H9 (cell line): ENCODE data around the gene WDR89. TPM values are rescaled to one million over a fixed set of nuclear protein-coding genes. Genes with fewer than 3 reads are reported as not detected.

Experiments used
- DNase-seq: peaks from one replicate; pipeline ENCODE4 v3.0.0-alpha.2; 2017
- H2AFZ ChIP-seq: one replicate; pipeline ENCODE4 v1.6.1; 2013; ENCODE audit warnings: mild to moderate bottlenecking, low read length, control low read depth, moderate library complexity
- H2AK5ac ChIP-seq: 2 replicates; pipeline ENCODE4 v1.6.1; 2013; ENCODE audit warnings: low read length, control low read depth, mixed read lengths; ENCODE audit not compliant: insufficient read length
- H2BK120ac ChIP-seq: one replicate; pipeline ENCODE4 v1.6.1; 2013; ENCODE audit warnings: low read depth, mild to moderate bottlenecking, low read length, control low read depth, inconsistent platforms; ENCODE audit not compliant: poor library complexity, severe bottlenecking
- H2BK12ac ChIP-seq: 2 replicates; pipeline ENCODE4 v1.6.1; 2013; ENCODE audit warnings: low read length, control low read depth, mixed read lengths, low read depth; ENCODE audit not compliant: insufficient read length
- H2BK15ac ChIP-seq: 2 replicates; pipeline ENCODE4 v1.6.1; 2013; ENCODE audit warnings: low read depth, low read length, control low read depth
- H2BK20ac ChIP-seq: one replicate; pipeline ENCODE4 v1.6.1; 2013; ENCODE audit warnings: low read depth, mild to moderate bottlenecking, low read length, control low read depth, inconsistent platforms; ENCODE audit not compliant: poor library complexity, severe bottlenecking
- H2BK5ac ChIP-seq: 2 replicates; pipeline ENCODE4 v1.6.1; 2013; ENCODE audit warnings: low read length, control low read depth, mixed read lengths; ENCODE audit not compliant: insufficient read length
- H3K14ac ChIP-seq: 2 replicates; pipeline ENCODE4 v1.6.1; 2013; ENCODE audit warnings: low read length, control low read depth; ENCODE audit not compliant: insufficient read depth
- H3K18ac ChIP-seq: 2 replicates; pipeline ENCODE4 v1.6.1; 2013; ENCODE audit warnings: low read depth, mild to moderate bottlenecking, mixed read lengths, low read length, control low read depth; ENCODE audit not compliant: insufficient read length
- H3K23ac ChIP-seq: 2 replicates; pipeline ENCODE4 v1.6.1; 2013; ENCODE audit warnings: low read length, control low read depth, mixed read lengths, low read depth; ENCODE audit not compliant: insufficient read length
- H3K23me2 ChIP-seq: 2 replicates; pipeline ENCODE4 v1.6.1; 2013; ENCODE audit warnings: low read depth, mild to moderate bottlenecking, mixed read lengths, low read length, control low read depth; ENCODE audit not compliant: insufficient read length, poor library complexity, severe bottlenecking
- H3K27ac ChIP-seq: 2 replicates; pipeline ENCODE4 v1.5.1; 2013; ENCODE audit warnings: low read length, control low read depth, mixed read lengths, low read depth; ENCODE audit not compliant: insufficient read length
- H3K27me3 ChIP-seq: 2 replicates; pipeline ENCODE4 v1.6.1; 2013; ENCODE audit warnings: low read length, control low read depth, inconsistent platforms; ENCODE audit not compliant: insufficient read depth
- H3K4ac ChIP-seq: 2 replicates; pipeline ENCODE4 v1.6.1; 2013; ENCODE audit warnings: low read depth, mild to moderate bottlenecking, control low read depth, inconsistent platforms, low read length, moderate library complexity
- H3K4me1 ChIP-seq: 2 replicates; pipeline ENCODE4 v1.6.1; 2013; ENCODE audit warnings: low read length, control low read depth, inconsistent platforms; ENCODE audit not compliant: insufficient read depth
- H3K4me2 ChIP-seq: 2 replicates; pipeline ENCODE4 v1.6.1; 2013; ENCODE audit warnings: low read length, control low read depth, mixed read lengths; ENCODE audit not compliant: insufficient read length, insufficient read depth
- H3K56ac ChIP-seq: 2 replicates; pipeline ENCODE4 v1.6.1; 2013; ENCODE audit warnings: low read depth, mild to moderate bottlenecking, mixed read lengths, low read length, control low read depth; ENCODE audit not compliant: insufficient read length
- H3K79me1 ChIP-seq: 2 replicates; pipeline ENCODE4 v1.6.1; 2013; ENCODE audit warnings: low read depth, mild to moderate bottlenecking, moderate library complexity, low read length, control low read depth, inconsistent platforms; ENCODE audit not compliant: insufficient read depth, poor library complexity, severe bottlenecking
- H3K79me2 ChIP-seq: 2 replicates; pipeline ENCODE4 v1.6.1; 2013; ENCODE audit warnings: low read length, control low read depth, inconsistent platforms; ENCODE audit not compliant: insufficient read depth
- H3K9ac ChIP-seq: 2 replicates; pipeline ENCODE4 v1.6.1; 2013; ENCODE audit warnings: low read length, control low read depth, mixed read lengths; ENCODE audit not compliant: insufficient read length; ENCODE audit errors: extremely low read depth
- H3K9me3 ChIP-seq: one replicate; pipeline ENCODE4 v1.6.1; 2013; ENCODE audit warnings: low read depth, low read length, inconsistent platforms; ENCODE audit not compliant: control insufficient read depth
- H3T11ph ChIP-seq: one replicate; pipeline ENCODE4 v1.6.1; 2013; ENCODE audit warnings: mild to moderate bottlenecking, low read length, control low read depth, inconsistent platforms
- H4K20me1 ChIP-seq: one replicate; pipeline ENCODE4 v1.6.1; 2013; ENCODE audit not compliant: control insufficient read depth, insufficient read length, insufficient read depth
- H4K5ac ChIP-seq: 2 replicates; pipeline ENCODE4 v1.6.1; 2013; ENCODE audit warnings: low read depth, mild to moderate bottlenecking, mixed read lengths, low read length, control low read depth; ENCODE audit not compliant: insufficient read length
- H4K8ac ChIP-seq: replicated peaks from 2 replicates; pipeline ENCODE4 v1.6.1; 2013; ENCODE audit warnings: low read length, control low read depth, mixed read lengths, low read depth; ENCODE audit not compliant: insufficient read length
- H4K91ac ChIP-seq: 2 replicates; pipeline ENCODE4 v1.6.1; 2013; ENCODE audit warnings: low read depth, mild to moderate bottlenecking, moderate library complexity, mixed read lengths, low read length, control low read depth; ENCODE audit not compliant: insufficient read length
- H3K27ac Mint-ChIP-seq, 3 experiments: 2 replicates in 2 of 3; 3 replicates in 1 of 3; pipeline ENCODE4 v1.8.0; 2020 to 2021; ENCODE audit warnings: mixed read lengths in 3 of 3, mild to moderate bottlenecking in 1 of 3, moderate library complexity in 1 of 3
- H3K27me3 Mint-ChIP-seq: 2 replicates; pipeline ENCODE4 v1.8.0; 2021; ENCODE audit warnings: low read depth, mild to moderate bottlenecking, moderate library complexity, mixed read lengths
- H3K36me3 Mint-ChIP-seq, 3 experiments: 2 replicates in 2 of 3; 3 replicates in 1 of 3; pipeline ENCODE4 v1.8.0; 2020 to 2021; ENCODE audit warnings: low read depth in 3 of 3, mixed read lengths in 3 of 3; ENCODE audit not compliant: insufficient read depth in 1 of 3
- H3K4me1 Mint-ChIP-seq, 2 experiments: 2 replicates each; pipeline ENCODE4 v1.8.0; 2020; ENCODE audit warnings: mixed read lengths in 2 of 2
- H3K4me3 Mint-ChIP-seq, 2 experiments: 2 replicates in 1 of 2; 3 replicates in 1 of 2; pipeline ENCODE4 v1.8.0; 2020 to 2021; ENCODE audit warnings: mild to moderate bottlenecking in 2 of 2, mixed read lengths in 2 of 2, moderate library complexity in 1 of 2
- H3K9me3 Mint-ChIP-seq, 2 experiments: 2 replicates in 1 of 2; 3 replicates in 1 of 2; pipeline ENCODE4 v1.8.0; 2020; ENCODE audit warnings: mild to moderate bottlenecking in 2 of 2, mixed read lengths in 2 of 2, moderate library complexity in 1 of 2
- CTCF ChIP-seq: fragments of 200-600 bp; sonication (generic); conservative IDR thresholded peaks from 3 replicates; pipeline ENCODE4 v1.8.0; 2021; ENCODE audit warnings: antibody characterized with exemption, mild to moderate bottlenecking
- WGBS: extraction: QIAGEN DNeasy Blood & Tissue Kit; methylation state at CpG from one replicate; pipeline ENCODE4 v1.1.7; 2013; ENCODE audit warnings: missing lambda C conversion rate, low lambda C conversion rate, mixed read lengths; ENCODE audit not compliant: insufficient read length; ENCODE audit errors: extremely low coverage; 5-methylcytosine and 5-hydroxymethylcytosine counted together
- total RNA-seq: library from RNA; stranded (reverse); gene quantifications from 2 replicates; pipeline ENCODE4 v1.2.1, GENCODE V29; 2021

The WDR89 gene
- total RNA-seq, 1 experiment from 2014 or later: 24.0 TPM

GRCh38 chr14:63685401-63685800, 43.7 kb upstream of the WDR89 start:
- H3K4me2 ChIP-seq: no peak overlapping the region
- DNase-seq: no peak
- no peak overlapping the region for H3K56ac ChIP-seq
- no peaks in the 10 kb centered on the region for H3K27me3 Mint-ChIP-seq
- H3K27me3 ChIP-seq: no peaks in the 10 kb centered on the region
- H4K20me1 ChIP-seq: no peaks in the 10 kb centered on the region
- H3K79me2 ChIP-seq: no peaks in the 10 kb centered on the region
- H3K27ac Mint-ChIP-seq: no peak overlapping the region
- no peak overlapping the region for H2BK20ac ChIP-seq
- no peak overlapping the region for H2BK15ac ChIP-seq
- no CpG with 5 or more reads among the region's 1 CpG for WGBS
- H3K4me3 Mint-ChIP-seq: no peak overlapping the region
- no peak for TF ChIP-seq CTCF
- no peak overlapping the region for H2BK120ac ChIP-seq
- no peak overlapping the region for H3K27ac ChIP-seq
- no peak overlapping the region for H3K9ac ChIP-seq
- no peaks in the 10 kb centered on the region for H3K23me2 ChIP-seq
- H3K9me3 Mint-ChIP-seq: no peaks in the 10 kb centered on the region
- no peaks in the 10 kb centered on the region for H3K79me1 ChIP-seq
- H3K18ac ChIP-seq: no peak overlapping the region
- no peaks in the 10 kb centered on the region for H3K4me1 ChIP-seq
- H3K23ac ChIP-seq: no peak overlapping the region
- no peak overlapping the region for H2AK5ac ChIP-seq
- H2BK5ac ChIP-seq: no peak overlapping the region
- H2BK12ac ChIP-seq: no peak overlapping the region
- H3T11ph ChIP-seq: no peak overlapping the region
- H3K4me1 Mint-ChIP-seq: no peaks in the 10 kb centered on the region
- H4K91ac ChIP-seq: no peak overlapping the region
- H4K8ac ChIP-seq: no peak overlapping the region
- H4K5ac ChIP-seq: no peak overlapping the region
- H3K36me3 Mint-ChIP-seq: no peaks in the 10 kb centered on the region
- H2AFZ ChIP-seq: no peak overlapping the region
- no peak overlapping the region for H3K14ac ChIP-seq
- H3K9me3 ChIP-seq: no peaks in the 10 kb centered on the region
- H3K4ac ChIP-seq: no peak overlapping the region
